Stimulated activated CD8-positive, alpha-beta memory T cell treated with anti-CD3 and anti-CD28 coated beads, Interleukin-15, amount 100 ng/mL, for 48 hours (primary cell): ENCODE data around the gene CAVIN2.

Experiments used
- DNase-seq, 2 donors: peaks; one replicate each; pipeline ENCODE4 v3.0.0-alpha.2; 2020; ENCODE audit warnings: low read depth in 2 of 2

CAVIN2 gene

DNA sequence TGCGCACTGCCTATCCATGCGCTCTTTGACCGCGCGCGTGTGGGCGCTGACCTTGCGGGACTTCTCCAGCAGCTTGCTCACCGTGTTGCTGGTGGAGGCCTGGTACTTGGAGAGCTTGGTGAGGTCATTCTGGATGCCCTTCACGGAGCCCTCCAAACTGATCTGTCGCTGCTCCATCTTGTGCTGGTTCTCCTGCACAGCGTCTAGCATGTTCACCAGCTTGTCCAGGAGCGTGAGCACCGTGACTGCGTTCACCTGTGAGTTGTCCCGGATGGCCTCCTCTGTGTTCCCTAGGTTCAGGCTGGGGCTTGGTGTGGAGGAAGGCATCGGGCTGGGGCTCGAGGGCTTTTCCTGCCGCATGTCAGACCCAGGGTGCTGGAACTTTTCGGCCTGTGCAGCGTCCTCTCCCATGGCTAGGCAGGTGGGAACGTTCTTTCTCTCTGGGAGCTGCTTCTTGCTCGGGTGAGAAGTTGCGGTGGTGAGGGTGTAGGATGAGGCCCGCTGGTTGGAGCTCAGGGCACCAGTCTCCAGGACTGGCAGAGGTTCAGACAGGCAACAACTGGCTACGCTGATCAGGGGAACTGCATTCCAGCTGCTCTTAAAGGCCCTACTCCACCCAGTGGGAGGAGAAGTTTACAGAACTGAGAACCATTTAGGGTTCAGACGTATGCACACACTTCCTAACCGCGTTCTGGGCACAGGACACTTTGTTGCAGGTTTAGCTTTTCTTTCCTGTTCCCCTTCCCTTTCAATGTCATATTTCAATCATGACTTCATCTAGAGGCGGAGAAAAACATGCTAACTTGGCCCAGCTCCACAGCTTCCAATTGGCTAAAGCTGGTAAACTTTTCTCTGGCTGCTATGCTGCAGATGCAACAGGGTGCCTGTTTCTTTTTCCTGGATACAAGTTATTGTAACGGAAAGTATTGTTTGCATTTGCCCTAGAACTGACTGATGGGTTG lies at the start of gene CAVIN2:
Gene CAVIN2 (minus strand): TSS at position 574 of the 962 bp plus-strand sequence. CDS start 163 bp downstream, at position 411.
- no peak for DNase-seq

GRCh38 chr2:191895743-191896142 lies 48.9 kb upstream of the CAVIN2 start:
- no peak for DNase-seq

GRCh38 chr2:191895195-191895594 lies 48.3 kb upstream of the CAVIN2 start:
- DNase-seq = no peak

DNA sequence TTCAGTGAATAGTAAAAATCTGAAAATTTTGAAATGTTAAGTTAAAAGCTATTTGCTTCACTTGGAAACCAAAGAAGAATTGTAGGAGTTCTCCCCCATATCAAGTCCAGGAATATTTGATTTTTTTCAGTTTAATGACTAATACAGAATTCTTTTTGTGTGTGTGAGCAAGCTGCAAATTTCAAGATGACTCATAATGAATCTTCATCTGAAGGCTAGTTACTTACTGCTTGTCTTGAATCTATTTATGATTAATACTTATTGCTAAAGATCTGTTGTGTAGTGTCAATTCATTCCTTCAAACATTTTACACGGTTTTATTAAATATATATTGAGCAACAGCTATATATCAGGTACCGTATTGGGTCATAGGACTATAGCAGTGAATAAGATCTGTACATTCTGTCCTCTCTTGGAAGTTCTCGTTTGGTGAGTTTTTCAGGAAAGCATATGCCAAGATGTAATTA lies 47.8 kb upstream of the CAVIN2 start:
- no peak for DNase-seq

DNA sequence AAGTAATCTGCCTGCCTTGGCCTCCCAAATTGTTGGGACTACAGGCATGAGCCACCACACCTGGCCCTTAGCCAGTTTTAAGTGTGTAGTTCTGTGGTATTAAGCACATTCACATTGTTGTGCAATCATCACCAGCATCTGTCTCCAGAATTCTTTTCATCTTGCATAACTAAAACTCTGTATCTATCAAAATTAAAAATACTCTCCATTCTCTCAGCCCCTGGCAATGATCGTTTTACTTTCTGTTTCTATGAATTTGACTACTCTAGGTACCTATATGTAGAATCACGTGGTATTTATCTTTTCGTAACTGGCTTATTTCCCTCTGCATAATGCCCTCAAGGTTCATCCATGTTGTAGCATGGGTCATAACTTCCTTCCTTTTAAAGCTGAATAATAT lies 45.5 kb upstream of the CAVIN2 start:
- no peak for DNase-seq

DNA sequence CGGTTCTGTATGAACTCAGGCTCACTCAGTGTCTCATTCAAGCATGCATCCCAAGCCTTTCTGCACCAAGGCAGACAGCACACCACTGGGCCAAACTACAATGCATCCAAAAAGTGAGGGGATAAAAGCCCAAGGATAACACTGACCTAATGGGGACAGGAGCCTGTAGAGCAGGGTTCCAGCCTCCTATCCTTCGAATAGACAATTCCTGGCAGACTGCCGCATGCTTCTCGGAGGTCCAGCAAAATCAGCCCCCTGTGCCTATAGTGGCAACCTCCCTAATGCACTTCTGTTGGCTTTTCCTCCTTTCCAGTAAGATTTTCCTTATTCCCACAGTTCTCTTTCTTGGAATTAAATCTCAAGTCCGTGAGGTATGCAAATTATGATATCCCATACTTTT lies 44.8 kb upstream of the CAVIN2 start:
- DNase-seq = no peak

DNA sequence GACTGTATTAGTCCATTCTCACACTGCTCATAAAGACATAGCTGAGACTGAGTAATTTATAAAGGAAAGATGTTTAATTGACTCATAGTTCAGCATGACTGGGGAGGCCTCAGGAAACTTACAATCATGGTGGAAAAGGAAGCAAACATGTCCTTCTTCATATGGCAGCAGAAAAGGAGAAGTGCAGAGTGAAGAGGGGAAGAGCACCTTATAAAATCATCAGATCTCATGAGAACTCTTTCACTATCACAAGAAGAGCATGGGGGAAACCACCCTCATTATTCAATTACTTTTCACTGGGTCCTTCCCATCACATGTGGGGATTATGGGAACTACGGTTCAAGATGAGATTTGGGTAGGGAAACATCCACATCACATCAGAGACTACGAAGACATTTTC lies 43.0 kb upstream of the CAVIN2 start:
- no peak for DNase-seq

GRCh38 chr2:191888400-191889166 lies 41.7 kb upstream of the CAVIN2 start:
- DNase-seq = no peak

- DNase-seq = no peak
Observed at GRCh38 chr2:191885650-191886049, 38.8 kb upstream of the CAVIN2 start.

GRCh38 chr2:191885098-191885497 lies 38.2 kb upstream of the CAVIN2 start:
- no peak for DNase-seq

GRCh38 chr2:191881982-191882816 lies 35.3 kb upstream of the CAVIN2 start:
- DNase-seq = no peak

DNA sequence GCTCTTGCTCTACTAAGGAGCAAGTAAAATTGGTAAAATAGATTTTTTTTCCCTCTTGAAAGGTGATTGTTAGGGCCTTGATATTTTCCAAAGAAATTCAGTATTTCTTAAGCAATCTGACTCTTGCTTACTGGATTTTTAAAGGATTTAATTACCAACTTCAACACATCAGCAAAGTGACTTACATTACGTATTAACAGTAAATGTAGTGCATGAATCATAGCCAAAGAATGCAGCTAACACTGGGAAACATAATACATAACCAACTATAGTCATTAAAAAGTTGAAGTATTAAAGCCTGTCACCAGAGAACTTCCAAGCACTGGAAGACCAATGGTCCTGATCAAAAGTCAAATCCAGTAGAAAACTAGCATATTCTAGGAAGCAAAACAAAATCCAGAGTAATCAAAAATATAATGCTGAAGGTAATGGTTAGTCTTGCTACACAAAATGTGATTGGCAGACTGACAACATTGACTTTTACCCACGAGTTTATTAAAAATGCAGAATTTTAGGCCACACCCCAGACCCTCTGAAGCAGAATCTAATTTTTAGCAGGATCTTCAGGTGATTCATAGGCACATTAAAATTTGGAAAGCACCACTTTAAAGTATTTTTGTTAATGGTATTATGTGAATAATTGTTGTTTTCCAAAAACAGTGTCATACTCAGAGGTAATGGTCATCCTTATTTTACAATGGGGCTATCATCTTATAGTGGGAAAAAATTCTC lies 31.8 kb upstream of the CAVIN2 start:
- DNase-seq = no peak

GRCh38 chr2:191877875-191878274 lies 31.0 kb upstream of the CAVIN2 start:
- DNase-seq = no peak

DNA sequence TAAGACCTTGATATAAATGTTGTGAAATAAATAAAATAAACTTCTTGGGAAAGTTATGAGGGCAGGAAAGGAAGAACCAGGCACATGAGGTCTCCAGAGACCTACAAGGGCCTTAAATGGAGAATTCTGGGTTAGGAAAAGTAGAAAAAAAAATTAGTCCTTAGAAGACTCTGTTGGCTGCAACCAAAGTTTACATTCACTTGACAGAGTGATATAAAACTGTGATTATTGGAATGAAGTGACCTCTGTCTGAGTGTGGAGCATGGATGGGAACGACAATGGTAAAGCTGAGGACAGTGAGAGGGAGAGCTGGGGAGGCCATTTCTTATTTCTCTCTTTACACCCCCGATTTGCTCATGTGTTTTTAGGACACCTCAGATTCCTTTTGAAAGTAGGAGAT lies 29.0 kb upstream of the CAVIN2 start:
- DNase-seq = no peak

DNA sequence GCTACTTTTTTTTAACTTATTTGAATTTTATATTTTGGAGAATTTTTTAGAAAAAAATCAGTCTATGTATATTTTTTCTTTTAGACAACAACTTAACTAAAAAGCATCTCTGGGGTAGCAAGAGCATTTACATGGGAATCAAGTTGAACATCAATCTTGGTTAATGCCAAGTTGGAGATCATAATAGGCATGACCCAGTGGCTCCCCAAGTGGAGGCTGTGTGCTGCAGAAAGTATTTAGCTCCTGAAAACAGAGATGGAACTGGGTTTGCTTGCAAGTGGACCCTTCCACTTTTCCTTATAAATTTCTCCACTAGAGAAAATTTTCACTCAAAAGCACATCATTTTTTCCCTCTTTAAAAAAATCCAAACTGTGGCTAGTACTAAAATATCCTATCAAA lies 23.9 kb upstream of the CAVIN2 start:
- DNase-seq = no peak

DNA sequence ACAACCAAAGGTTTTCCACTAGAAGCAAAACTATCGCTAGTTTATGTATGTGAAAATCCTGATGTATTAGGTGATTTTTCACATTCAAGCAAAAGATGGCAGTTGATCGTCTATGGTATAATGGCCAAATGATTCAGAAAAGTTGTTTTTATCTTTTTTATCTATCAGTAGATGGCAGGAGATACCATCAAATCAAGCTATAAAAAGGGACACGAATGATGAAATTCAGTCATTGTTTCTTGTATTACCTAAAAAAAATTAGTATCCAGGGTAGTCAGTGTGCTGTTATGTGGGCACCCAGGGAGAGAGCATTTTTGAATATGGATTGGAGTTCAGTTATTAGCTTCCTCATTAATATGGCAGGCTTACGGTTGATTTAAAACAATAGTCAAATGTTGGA lies 22.9 kb upstream of the CAVIN2 start:
- no peak for DNase-seq

DNA sequence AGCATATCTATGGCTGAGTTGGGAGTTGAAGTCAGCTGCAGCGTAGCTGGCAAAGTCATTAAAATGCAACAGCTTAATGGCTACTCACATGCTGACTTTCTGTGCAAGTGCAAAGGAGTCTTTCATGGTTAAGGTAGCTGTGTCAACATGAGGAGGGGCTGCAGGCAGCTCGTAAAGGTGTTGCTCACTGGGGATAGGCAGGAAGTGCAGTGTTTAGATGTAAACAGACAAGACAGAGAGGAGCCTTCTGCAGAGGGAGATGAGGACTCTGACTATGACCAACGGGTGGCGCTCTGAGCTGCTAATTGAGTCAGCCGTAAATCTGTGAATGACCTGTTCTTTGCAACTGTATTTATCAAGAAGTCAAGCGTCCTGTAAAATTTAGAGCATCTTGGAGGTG lies 22.3 kb upstream of the CAVIN2 start:
- DNase-seq = no peak

- no peak for DNase-seq
Observed at GRCh38 chr2:191867507-191867847, 20.6 kb upstream of the CAVIN2 start.

DNA sequence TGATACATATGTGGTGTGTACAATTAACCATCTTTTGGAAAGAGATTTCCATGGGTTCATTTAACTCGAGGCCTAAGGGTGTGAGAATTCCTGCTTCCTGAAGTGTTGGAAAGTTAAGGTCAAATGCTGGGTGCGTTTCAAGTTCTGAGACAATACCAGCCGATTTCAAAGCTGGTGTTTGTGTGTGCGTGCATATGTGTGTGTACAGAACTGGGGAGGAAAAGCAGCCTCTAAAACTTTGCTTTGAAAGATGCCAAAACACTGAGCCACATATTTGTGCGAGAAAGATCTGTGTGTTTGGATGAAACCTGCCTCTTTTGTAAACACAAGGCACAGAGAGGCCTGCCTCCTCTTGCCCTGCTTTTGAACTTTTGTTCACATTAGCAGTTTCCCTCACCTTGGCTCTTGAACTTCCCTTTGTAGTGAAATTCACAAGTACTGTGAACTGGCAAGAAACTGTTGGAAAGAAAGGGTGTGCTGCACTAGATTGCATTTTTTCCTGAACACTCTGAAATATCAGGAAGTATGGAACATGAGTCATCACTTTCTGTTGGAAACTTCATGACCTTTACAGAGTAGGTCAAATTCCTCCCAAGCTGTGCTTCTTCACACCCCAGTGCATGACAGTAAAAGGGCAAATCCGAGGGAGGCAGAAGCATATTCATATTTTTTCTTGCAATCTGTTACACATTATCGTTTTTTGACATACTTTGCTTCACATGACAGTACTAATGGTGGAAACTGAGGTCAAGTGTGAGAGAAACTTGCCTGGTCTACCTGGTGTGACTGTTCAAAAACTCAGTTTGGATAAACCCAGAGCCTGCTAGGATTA lies 20.0 kb upstream of the CAVIN2 start:
- DNase-seq = no peak

DNA sequence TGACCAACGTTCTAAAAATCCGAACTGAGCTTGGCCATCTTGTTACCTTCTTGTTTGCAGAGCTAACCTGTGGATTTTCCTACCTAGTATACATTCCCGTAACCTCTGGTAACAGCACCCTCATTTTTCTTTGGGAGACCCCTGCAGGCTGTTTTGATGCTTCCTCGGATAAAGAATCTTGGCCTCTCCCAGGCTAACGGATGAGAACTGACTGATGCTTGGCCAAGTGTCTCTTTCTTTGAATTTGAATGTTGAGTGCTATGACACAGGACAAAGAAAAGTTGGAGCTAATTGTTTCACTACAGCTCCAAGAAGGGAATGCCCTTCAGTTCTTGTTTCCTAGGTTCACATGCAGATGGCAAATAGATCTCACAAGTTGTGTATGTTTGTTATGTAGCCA lies 19.3 kb upstream of the CAVIN2 start:
- no peak for DNase-seq
